ENCODE measurements around the gene MAP4K3.

- TF ChIP-seq POLR2A (IDR thresholded peaks at IDR 0.05), result no peak
- TF ChIP-seq CTCF (IDR thresholded peaks at IDR 0.05 in 4 of 5, conservative IDR thresholded peaks at IDR 0.05 in 1 of 5), result no peak
Measured at GRCh38 chr2:39422700-39423099, 14.4 kb downstream of the MAP4K3 start.
